Naive B cell (primary cell): ENCODE data around the gene NDST4. TPM values are rescaled to one million over a fixed set of nuclear protein-coding genes. Genes with fewer than 3 reads are reported as not detected.

Source experiments
- ATAC-seq, 2 donors: fragments of 150-1000 bp; cut with Tn5 transposase; 2 replicates each; pipeline ENCODE4 v1.10.0; 2021; ENCODE audit warnings: low read depth in 2 of 2, mild to moderate bottlenecking in 2 of 2, moderate library complexity in 2 of 2
- DNase-seq: peaks from one replicate; pipeline ENCODE4 v3.0.0; 2022
- H3K27ac Mint-ChIP-seq, 6 donors: one replicate each; pipeline ENCODE4 v1.8.0; 2020 to 2022; ENCODE audit warnings: mild to moderate bottlenecking in 6 of 6, mixed read lengths in 6 of 6, moderate library complexity in 5 of 6, inconsistent platforms in 2 of 6
- H3K27me3 Mint-ChIP-seq, 3 donors: one replicate each; pipeline ENCODE4 v1.8.0; 2021 to 2022; ENCODE audit warnings: mixed read lengths in 3 of 3, mild to moderate bottlenecking in 1 of 3
- H3K36me3 Mint-ChIP-seq, 2 donors: one replicate each; pipeline ENCODE4 v1.8.0; 2020 to 2022; ENCODE audit warnings: mixed read lengths in 2 of 2, inconsistent platforms in 1 of 2, mild to moderate bottlenecking in 1 of 2
- H3K4me1 Mint-ChIP-seq, 3 donors: one replicate each; pipeline ENCODE4 v1.8.0; 2020 to 2022; ENCODE audit warnings: mixed read lengths in 3 of 3, inconsistent platforms in 1 of 3, mild to moderate bottlenecking in 1 of 3, moderate library complexity in 1 of 3
- H3K4me3 Mint-ChIP-seq, 8 donors: one replicate each; pipeline ENCODE4 v1.8.0; 2020 to 2022; ENCODE audit warnings: mild to moderate bottlenecking in 8 of 8, mixed read lengths in 8 of 8, moderate library complexity in 8 of 8, inconsistent platforms in 2 of 8
- H3K9me3 Mint-ChIP-seq, 7 donors: one replicate each; pipeline ENCODE4 v1.8.0; 2020 to 2022; ENCODE audit warnings: mixed read lengths in 7 of 7, mild to moderate bottlenecking in 5 of 7, inconsistent platforms in 2 of 7, moderate library complexity in 1 of 7
- polyA plus RNA-seq, 6 donors: library from polyadenylated mRNA; unstranded; fragments of 300-500 nt; fragmentation: Illumina TruSeq; gene quantifications; one replicate each; pipeline ENCODE4 v1.2.3, GENCODE V29; 2021; ENCODE audit warnings: low read depth in 6 of 6

NDST4 gene
- polyA plus RNA-seq, 6 donors from 2014 or later: not detected

DNA sequence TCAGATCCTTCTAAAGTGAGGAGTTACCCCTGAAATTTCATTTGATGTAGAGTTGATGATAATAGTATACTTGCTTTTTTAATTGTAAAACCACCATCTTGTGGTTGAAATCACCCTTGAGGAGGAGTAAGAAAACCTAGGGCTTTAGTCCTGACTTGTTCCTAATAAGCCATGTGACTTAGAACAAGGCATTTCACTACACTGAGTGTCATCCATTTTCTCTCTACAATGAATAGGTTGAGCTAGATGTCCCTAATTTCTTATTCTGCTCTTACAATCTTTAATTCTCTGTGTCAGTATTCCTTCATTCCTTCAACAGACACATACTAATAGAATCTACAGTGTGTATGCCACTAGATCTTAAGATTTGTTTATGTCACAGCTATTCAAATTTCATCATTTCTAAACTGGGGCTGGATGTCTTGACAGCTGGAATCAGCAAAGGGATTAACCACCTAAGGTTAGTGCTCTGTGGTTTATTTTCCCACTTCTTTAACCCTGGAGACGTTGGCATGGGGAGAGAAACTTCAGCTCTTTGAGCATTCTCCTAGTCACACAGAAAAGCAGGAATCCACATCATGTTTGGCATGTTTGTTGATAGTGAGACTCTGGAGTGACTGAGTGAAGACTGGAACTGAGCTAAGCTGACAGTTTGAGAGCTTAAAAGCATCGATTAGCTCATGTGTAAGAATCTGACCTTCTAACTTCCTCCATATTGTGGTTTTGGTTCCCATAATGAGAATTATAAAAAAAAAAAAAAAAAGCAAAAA lies 246.3 kb downstream of the NDST4 start:
- ATAC-seq (no peak), DNase-seq (no peak)
- Mint-ChIP-seq H3K4me1 (no peaks in the 10 kb centered on the region), H3K9me3 (no peaks in the 10 kb centered on the region), H3K4me3 (no peak overlapping the region), H3K27ac (peak overlapping the region in 1 of 6 donors; percentile 17), H3K27me3 (no peaks in the 10 kb centered on the region), H3K36me3 (no peaks in the 10 kb centered on the region)

DNA sequence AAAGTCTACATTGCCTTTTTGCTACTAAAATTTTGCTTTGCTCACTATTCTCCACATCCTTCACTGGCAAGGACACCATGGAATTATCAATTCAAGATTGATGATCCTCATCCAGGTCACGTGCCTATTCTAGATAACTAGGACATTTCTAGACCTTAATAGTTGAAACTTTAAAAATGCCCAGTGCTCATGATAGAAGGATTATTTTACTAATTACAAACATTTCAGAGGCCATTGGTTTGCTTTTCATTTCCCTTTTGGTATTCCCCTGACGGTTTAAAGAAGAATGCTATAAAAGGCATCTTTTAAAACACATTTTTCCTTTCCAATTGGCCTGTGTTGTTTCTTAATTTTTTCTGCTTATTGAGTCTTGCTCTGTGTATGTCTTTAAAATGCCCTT lies 249.4 kb downstream of the NDST4 start:
- no peaks in the 10 kb centered on the region for H3K36me3 Mint-ChIP-seq
- no peak overlapping the region for H3K4me3 Mint-ChIP-seq
- H3K27ac Mint-ChIP-seq: no peak overlapping the region

DNA sequence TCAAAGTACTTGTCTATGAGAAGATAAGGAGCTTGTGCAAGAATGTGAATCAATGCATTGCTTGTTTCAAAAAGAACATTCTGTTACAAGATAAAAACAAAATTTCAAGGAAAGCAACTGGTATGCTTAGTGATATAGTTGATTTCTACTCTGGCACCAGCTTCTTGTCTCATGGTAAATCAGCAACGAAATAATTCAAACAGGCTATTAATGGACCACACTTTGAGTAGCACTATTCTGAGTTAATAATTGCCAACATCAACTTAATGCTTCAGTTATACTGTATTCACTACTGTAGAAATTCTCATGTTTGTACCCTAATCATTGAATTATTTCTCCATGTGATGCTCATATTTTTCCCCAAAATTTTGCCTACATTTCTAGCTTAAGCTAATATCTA lies 252.6 kb downstream of the NDST4 start:
- no peaks in the 10 kb centered on the region for H3K27me3 Mint-ChIP-seq
- no peak for DNase-seq
- no peaks in the 10 kb centered on the region for H3K4me1 Mint-ChIP-seq
- H3K9me3 Mint-ChIP-seq: peaks cover 0 to 4% (median 0%) of the 10 kb centered on the region in 7 donors
- no peaks in the 10 kb centered on the region for H3K36me3 Mint-ChIP-seq
- no peak for ATAC-seq
- H3K27ac Mint-ChIP-seq: no peak overlapping the region
- no peak overlapping the region for H3K4me3 Mint-ChIP-seq

More for the DNA sequence above, 249.4 kb downstream of the NDST4 start:
- H3K9me3 Mint-ChIP-seq: peaks cover 0 to 4% (median 0%) of the 10 kb centered on the region in 7 donors
- no peaks in the 10 kb centered on the region for H3K4me1 Mint-ChIP-seq
- no peak for DNase-seq
- H3K27me3 Mint-ChIP-seq: no peaks in the 10 kb centered on the region
- ATAC-seq: no peak

DNA sequence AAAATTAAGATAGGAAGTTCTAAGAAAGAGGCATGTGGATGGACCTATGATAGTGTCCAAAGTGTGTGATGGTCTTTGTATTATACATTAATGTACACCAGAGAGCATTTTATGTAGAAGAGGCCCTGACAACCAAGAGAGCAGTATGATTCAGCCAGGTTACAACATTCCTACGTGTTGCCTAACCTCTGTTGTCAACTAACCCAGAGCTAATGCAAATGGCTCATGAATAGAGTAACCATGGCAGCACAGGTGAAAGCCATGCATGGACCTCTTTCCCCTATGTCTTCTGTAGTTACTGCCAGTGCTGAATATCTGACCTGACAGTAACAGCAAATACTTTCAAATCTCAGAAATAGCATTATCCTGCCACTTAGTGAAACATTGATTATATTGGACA lies 255.6 kb downstream of the NDST4 start:
- Mint-ChIP-seq H3K36me3 (no peaks in the 10 kb centered on the region), H3K27ac (no peak overlapping the region), H3K9me3 (peaks cover 0 to 4% (median 0%) of the 10 kb centered on the region in 7 donors), H3K4me3 (no peak overlapping the region), H3K27me3 (no peaks in the 10 kb centered on the region), H3K4me1 (no peaks in the 10 kb centered on the region)
- no peak for ATAC-seq
- no peak for DNase-seq

DNA sequence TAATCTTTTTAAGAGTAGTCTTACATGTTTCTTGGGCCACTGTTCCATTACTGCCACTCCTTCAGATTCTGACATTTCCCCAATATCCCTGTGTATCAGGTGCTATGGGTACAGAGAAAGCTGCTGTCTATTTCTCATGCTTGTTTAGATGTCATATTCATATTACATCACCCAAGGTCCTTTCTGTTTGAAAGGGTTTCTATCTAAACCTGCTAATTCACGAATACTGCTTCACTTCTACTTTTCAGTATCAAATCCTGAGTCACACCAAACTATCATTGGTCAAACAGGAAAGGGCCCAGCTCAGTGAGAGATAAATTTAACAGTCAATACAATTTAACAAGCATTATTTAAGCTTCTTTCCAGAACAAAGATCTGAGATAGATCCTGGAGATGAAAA lies 273.4 kb downstream of the NDST4 start:
- no peak overlapping the region for H3K4me3 Mint-ChIP-seq
- DNase-seq (no peak), ATAC-seq (no peak)
- H3K27ac Mint-ChIP-seq: no peak overlapping the region
- no peaks in the 10 kb centered on the region for H3K4me1 Mint-ChIP-seq
- H3K9me3 Mint-ChIP-seq: peaks cover 0 to 10% (median 4%) of the 10 kb centered on the region in 7 donors
- H3K36me3 Mint-ChIP-seq: no peaks in the 10 kb centered on the region
- no peaks in the 10 kb centered on the region for H3K27me3 Mint-ChIP-seq

DNA sequence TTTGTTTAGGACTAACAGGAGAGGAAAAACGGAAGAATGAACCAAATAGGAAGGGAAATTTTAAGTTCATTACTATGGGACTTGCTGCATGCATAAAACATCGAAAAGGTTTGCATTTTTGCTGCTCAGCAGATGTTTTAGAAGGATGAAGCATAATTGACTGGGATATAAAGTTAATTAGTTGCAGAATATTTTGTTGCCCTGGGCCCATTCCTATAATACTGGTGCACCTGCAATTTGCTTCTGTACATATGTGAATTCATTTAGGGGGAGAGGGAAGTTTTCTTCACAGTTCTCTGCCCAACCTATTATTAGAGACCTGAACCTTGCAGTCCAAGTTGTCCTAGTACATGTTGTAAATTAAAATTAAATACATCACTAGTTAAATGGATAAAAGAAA lies 282.8 kb downstream of the NDST4 start:
- Mint-ChIP-seq H3K27ac (no peak overlapping the region), H3K9me3 (no peaks in the 10 kb centered on the region), H3K4me3 (no peak overlapping the region), H3K36me3 (no peaks in the 10 kb centered on the region), H3K27me3 (no peaks in the 10 kb centered on the region), H3K4me1 (no peaks in the 10 kb centered on the region)
- DNase-seq (no peak), ATAC-seq (no peak)

DNA sequence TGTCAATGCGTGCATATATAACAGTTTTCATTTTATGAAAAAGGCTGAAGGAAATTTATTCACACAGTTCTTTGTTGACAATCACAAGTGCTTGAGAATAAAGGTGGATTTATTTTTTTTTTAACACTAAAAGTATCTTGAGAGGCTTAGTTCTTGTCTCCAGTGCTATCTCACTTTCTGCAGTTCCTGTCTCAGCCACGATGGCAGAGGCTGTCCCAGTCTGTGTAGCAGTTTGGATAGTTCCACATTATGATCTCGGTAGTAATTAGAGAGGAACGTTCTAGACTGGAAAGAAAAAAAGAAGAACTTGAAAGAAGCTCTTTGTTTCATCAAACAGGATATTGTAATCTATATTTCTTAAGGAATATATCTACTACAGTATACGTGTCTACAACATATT lies 285.8 kb downstream of the NDST4 start:
- no peaks in the 10 kb centered on the region for H3K4me1 Mint-ChIP-seq
- H3K27ac Mint-ChIP-seq: no peak overlapping the region
- ATAC-seq: no peak
- H3K4me3 Mint-ChIP-seq: no peak overlapping the region
- H3K27me3 Mint-ChIP-seq: no peaks in the 10 kb centered on the region
- no peaks in the 10 kb centered on the region for H3K9me3 Mint-ChIP-seq
- no peaks in the 10 kb centered on the region for H3K36me3 Mint-ChIP-seq
- no peak for DNase-seq

DNA sequence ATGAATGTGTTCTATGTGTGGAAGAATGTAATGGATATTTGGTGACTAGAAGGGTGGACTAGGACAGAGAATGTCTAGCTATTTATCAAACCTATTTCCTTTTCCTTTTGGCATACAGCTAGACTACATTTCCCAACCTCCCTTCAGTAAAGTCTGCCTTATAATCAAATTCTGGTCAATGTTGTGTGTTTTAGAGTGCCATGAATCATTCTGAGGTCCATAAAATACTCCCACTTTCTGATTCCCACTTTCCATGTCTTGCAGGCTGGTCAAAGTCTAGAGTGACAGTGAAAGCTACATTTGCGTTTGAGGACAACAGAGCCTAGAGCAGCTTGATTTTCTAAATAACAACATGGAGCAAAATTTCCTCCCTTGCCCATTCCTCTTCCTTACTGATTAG lies 297.7 kb downstream of the NDST4 start:
- no peaks in the 10 kb centered on the region for H3K36me3 Mint-ChIP-seq
- no peaks in the 10 kb centered on the region for H3K4me1 Mint-ChIP-seq
- peaks cover 0 to 5% (median 0%) of the 10 kb centered on the region in 3 donors for H3K27me3 Mint-ChIP-seq
- H3K27ac Mint-ChIP-seq: no peak overlapping the region
- no peaks in the 10 kb centered on the region for H3K9me3 Mint-ChIP-seq
- DNase-seq (no peak), ATAC-seq (no peak)
- no peak overlapping the region for H3K4me3 Mint-ChIP-seq

DNA sequence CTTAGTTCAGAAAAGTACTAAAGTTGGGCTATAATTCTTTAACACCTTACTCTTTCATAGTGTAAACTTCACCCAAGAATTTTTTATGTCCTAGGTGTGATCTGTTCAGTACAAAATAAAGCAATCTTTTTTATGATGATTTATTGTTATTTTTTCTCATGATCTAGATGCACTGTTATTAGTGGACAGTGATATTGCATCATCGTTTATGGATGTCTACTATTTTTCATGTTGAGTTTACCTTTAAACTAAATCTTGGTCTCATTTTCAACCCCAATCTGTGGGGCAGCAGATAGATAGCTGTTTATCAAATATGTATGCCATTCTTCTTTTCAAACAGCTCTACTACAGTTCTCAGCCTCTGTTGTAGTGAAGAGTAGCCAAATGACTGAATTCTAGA lies 299.5 kb downstream of the NDST4 start:
- H3K4me3 Mint-ChIP-seq: no peak overlapping the region
- peaks cover 0 to 7% (median 0%) of the 10 kb centered on the region in 3 donors for H3K27me3 Mint-ChIP-seq
- DNase-seq (no peak), ATAC-seq (no peak)
- no peaks in the 10 kb centered on the region for H3K9me3 Mint-ChIP-seq
- no peaks in the 10 kb centered on the region for H3K4me1 Mint-ChIP-seq
- H3K27ac Mint-ChIP-seq: peak overlapping the region in 1 of 6 donors; percentile 3
- no peaks in the 10 kb centered on the region for H3K36me3 Mint-ChIP-seq

DNA sequence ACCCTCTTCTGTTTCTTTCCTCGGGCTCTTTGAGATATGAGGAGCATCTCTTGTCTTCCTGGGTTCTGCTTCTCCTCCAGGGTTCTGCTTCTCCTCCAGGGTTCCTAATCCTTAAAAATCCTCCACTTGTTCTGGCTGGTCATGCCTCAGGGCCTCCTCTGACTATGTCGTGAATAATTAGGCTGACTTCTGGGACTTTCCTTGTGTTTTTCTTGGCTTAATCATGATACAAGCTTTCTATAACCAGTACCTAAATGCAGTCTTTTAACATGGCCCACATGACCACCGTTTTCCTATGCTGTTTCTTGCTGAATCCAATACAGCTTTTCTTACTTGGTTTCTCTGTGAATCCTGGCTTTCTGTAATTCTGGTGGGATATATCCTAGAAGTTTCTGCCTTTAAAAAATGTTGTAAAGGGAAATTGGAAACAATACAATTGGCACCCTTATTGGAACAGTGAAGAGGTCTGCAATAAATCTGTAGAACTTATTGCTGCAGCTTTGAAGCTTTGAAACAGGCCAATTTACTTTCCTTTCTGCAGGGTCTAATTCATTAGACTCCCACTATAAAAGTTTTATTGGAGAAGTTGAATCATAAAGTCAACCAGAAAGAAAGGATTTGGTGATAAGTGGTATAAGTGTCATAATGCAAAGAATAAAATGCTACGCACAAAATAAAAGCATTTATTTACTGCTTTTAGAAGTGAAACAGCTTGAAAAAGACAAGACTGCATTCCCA lies 301.7 kb downstream of the NDST4 start:
- no peak for ATAC-seq
- H3K4me1 Mint-ChIP-seq: peaks cover 0 to 8% (median 0%) of the 10 kb centered on the region in 3 donors
- no peak overlapping the region for H3K27ac Mint-ChIP-seq
- H3K4me3 Mint-ChIP-seq: no peak overlapping the region
- no peaks in the 10 kb centered on the region for H3K9me3 Mint-ChIP-seq
- H3K36me3 Mint-ChIP-seq: no peaks in the 10 kb centered on the region
- H3K27me3 Mint-ChIP-seq: peaks cover 0 to 19% (median 0%) of the 10 kb centered on the region in 3 donors
- no peak for DNase-seq

DNA sequence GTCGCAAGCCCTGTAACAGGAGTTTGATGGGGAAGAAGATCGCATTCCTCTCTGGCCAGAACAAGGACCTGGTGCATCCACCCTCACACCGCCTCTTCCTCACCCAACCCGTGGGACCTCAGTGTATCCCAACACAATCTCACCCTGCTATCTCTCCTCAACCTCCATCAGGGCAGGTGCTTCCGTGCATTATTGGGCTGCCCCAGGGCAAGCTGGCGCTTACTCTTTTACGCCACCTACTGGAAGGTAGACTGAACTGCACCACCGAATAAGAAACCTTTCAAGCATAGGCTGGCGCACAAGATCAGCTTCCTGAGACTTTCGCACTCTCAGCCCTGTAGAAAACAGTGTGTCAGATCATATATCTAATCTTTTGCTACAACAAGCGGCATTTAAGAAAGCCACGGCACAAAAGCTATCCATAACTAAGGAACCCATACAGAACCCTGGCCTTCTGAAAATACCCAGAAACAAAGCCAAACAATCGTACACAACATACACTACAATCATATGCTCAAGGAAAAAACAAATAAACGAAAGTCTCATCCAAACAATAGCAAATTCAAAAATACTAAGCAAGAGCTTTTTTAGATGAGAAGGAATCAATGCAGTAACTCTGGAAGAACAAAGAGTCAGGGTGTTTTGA lies 305.5 kb downstream of the NDST4 start:
- Mint-ChIP-seq H3K4me3 (no peak overlapping the region), H3K27me3 (peaks cover 0 to 19% (median 0%) of the 10 kb centered on the region in 3 donors), H3K27ac (no peak overlapping the region), H3K4me1 (peaks cover 0 to 8% (median 0%) of the 10 kb centered on the region in 3 donors), H3K9me3 (no peaks in the 10 kb centered on the region), H3K36me3 (no peaks in the 10 kb centered on the region)
- DNase-seq (peak; percentile 27), ATAC-seq (peak; percentile 58 to 73)

DNA sequence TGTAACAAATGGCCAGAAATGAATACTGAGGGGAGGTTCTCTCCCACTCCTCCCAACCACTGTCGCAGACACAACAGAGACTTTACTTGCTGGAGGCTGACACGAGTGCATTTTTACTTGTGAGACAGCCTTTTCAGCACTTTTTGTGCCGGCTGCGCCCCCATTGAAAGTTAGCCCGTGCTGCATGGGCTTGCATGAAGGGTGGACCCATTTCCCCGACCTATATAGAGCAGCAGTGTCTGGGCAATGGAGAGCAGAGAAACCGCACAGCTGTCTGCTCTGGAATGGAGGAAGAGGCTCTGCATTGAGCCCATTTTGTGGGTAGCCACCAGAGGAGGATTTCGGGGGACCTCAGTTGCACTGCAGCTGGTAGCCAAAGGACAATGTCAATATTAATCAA lies 306.1 kb downstream of the NDST4 start:
- H3K27me3 Mint-ChIP-seq: peaks cover 0 to 19% (median 0%) of the 10 kb centered on the region in 3 donors
- no peaks in the 10 kb centered on the region for H3K36me3 Mint-ChIP-seq
- peak overlapping the region in 1 of 6 donors; percentile 6 for H3K27ac Mint-ChIP-seq
- no peak for DNase-seq
- peaks cover 0 to 8% (median 0%) of the 10 kb centered on the region in 3 donors for H3K4me1 Mint-ChIP-seq
- H3K9me3 Mint-ChIP-seq: no peaks in the 10 kb centered on the region
- ATAC-seq: no peak
- H3K4me3 Mint-ChIP-seq: no peak overlapping the region

DNA sequence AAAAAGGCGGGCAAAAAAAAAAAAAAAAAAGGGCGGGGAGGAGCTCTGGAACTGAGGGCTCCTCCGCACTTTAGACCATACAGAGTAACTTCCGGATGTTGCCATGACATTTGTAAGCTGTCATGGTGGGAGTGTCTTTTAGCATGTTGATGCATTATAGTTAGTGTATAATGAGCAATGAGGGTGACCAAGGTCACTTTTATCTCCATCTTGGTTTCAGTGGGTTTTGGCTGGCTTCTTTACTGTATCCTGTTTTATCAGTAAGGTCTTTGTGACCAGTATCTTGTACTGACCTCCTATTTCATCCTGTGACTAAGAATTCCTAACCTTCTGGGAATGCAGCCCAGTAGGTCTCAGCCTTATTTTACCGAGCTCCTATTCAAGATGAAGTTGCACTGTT lies 321.4 kb downstream of the NDST4 start:
- no peak overlapping the region for H3K4me3 Mint-ChIP-seq

DNA sequence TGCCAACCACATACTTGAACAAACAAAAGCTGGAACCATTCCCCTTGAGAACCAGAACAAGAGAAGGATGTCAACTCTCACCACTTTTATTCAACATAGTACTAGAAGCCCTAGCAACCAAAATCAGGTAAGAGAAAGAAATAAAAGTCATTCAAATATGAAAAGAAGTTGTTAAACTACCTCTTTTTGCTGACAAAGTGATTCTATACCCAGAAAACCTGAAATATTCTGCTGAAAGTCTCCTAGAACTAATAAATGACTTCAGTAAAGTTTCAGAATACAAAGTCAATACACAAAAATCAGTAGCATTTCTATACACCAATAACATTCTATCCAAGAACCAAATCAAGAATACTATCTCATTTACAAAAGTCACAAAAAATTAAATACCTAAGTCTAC lies 327.9 kb downstream of the NDST4 start:
- Mint-ChIP-seq H3K36me3 (no peaks in the 10 kb centered on the region), H3K4me3 (no peak overlapping the region), H3K9me3 (peaks cover 0 to 2% (median 0%) of the 10 kb centered on the region in 7 donors), H3K27me3 (peaks cover 5 to 13% (median 8%) of the 10 kb centered on the region in 3 donors), H3K4me1 (no peaks in the 10 kb centered on the region), H3K27ac (no peak overlapping the region)
- DNase-seq: no peak
- ATAC-seq: no peak

More for the DNA sequence above, 321.4 kb downstream of the NDST4 start:
- DNase-seq (no peak), ATAC-seq (no peak)
- Mint-ChIP-seq H3K36me3 (no peaks in the 10 kb centered on the region), H3K9me3 (no peaks in the 10 kb centered on the region), H3K27ac (no peak overlapping the region), H3K27me3 (peaks cover 0 to 4% (median 0%) of the 10 kb centered on the region in 3 donors), H3K4me1 (no peaks in the 10 kb centered on the region)
